ENCODE results near the gene RUNX2. TPM values are rescaled to one million over a fixed set of nuclear protein-coding genes. Genes with fewer than 3 reads are reported as not detected.

The RUNX2 gene
- total and polyA plus RNA-seq, 2 of the 8 experiments (the other 6 are each of a cell fraction or from before 2014, with no cell fraction given): 0.26 to 1.2 TPM

DNA sequence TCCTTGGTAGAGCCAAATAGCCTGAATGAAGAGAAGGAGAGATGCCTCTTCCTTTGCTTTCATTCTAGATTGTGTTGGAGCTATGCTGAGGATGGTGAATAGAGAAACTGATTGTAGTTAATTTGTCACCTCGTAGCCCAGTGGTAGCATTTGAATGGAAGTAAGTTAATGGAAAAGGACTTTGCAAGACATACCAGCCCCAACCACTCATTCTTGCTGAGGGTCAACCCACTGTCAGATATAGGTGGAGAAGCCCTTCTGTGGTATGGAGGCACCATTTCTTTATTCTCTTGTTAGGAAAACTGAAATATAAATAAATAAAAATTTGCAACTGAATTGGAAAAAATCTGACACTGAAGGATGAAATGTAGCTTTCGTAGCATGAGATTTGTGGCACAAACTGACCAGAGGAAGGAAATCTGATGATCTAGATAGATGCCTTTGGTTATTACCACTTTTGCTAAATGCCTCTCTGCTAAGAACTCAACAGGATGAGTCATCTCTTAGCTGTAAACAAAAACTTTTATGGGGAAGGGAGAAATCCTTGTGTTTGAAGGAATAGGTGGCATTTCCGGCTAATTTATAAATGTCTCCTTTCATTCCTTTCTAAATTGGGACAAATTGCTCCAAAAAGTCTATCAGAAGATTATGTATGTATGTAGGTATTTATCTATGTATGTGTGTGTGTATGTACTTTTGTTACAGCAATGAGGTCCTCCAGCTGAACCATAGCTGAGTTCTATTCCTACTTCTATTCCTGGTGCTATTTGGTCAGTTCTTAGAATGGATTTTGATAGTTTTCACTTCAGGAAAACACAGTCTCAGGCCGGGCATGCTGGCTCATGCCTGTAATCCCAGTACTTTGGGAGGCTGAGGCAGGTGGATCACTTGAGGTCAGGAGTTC is 126.1 kb downstream of the RUNX2 start:
- Histone ChIP-seq H3K23ac (ENCODE audit: insufficient read length) (no peak overlapping the region), H3K4me2 (ENCODE audit: insufficient read depth in 1 of 2, low read depth in 2 of 2, low read length in 2 of 2) (no peak overlapping the region), H3K36me3 (ENCODE audit: control insufficient read depth in 2 of 4, insufficient read depth in 4 of 4, low read length in 3 of 4) (no peaks in the 10 kb centered on the region), H2BK15ac (ENCODE audit: low read length) (no peak overlapping the region; the same call in 1 of the 2 replicates), H3K56ac (replicated peaks; ENCODE audit: insufficient read length, low read depth, low read length) (no peak overlapping the region), H3K14ac (ENCODE audit: insufficient read length) (no peak overlapping the region), H2BK5ac (ENCODE audit: low read depth, low read length) (no peak overlapping the region), H3K18ac (ENCODE audit: extremely low read depth, low read length) (no peak overlapping the region), H3K4ac (replicated peaks; ENCODE audit: insufficient read length, low read depth, low read length) (no peak overlapping the region), H2BK120ac (replicated peaks; ENCODE audit: low read depth, low read length) (no peak overlapping the region), H3K9me3 (ENCODE audit: insufficient read depth in 2 of 2, low read depth in 1 of 2, low read length in 1 of 2) (no peaks in the 10 kb centered on the region), H3K23me2 (ENCODE audit: low read depth, low read length) (0 out of 2 replicates have a peak, but pooled peaks cover 1% of the 10 kb centered on the region), H2BK20ac (ENCODE audit: low read length) (no peak overlapping the region), H4K20me1 (replicated peaks in 1 of 2; ENCODE audit: control insufficient read depth in 1 of 2, insufficient read depth in 2 of 2, low read length in 2 of 2) (no peaks in the 10 kb centered on the region), H3K79me2 (ENCODE audit: control insufficient read depth in 1 of 2, insufficient read depth in 2 of 2, low read length in 2 of 2) (no peaks in the 10 kb centered on the region), H3K27me3 (replicated peaks in 1 of 4; ENCODE audit: control insufficient read depth in 3 of 4, extremely low read depth in 1 of 4, insufficient read depth in 3 of 4, low read length in 3 of 4) (no peaks in the 10 kb centered on the region), H3K27ac (ENCODE audit: low read depth, low read length) (no peak overlapping the region), H3K4me1 (replicated peaks in 1 of 4; ENCODE audit: control insufficient read depth in 3 of 4, insufficient read depth in 4 of 4, low read length in 3 of 4) (no peaks in the 10 kb centered on the region; a peak in 1 of 7 replicates), H4K8ac (ENCODE audit: extremely low read depth, insufficient read depth, low read length) (no peak overlapping the region), H3K9ac (replicated peaks in 1 of 4; ENCODE audit: extremely low read depth in 1 of 4, low read depth in 3 of 4, low read length in 3 of 4) (no peak overlapping the region), H2AFZ (ENCODE audit: low read length) (no peak overlapping the region), H2AK5ac (ENCODE audit: low read depth, low read length) (no peak overlapping the region), H2BK12ac (ENCODE audit: low read depth, low read length) (no peak overlapping the region), H3K4me3 (ENCODE audit: extremely low read depth in 1 of 4, insufficient read depth in 2 of 4, low read depth in 3 of 4, low read length in 4 of 4) (no peak overlapping the region), H4K91ac (replicated peaks; ENCODE audit: insufficient read length, low read length) (no peak overlapping the region), H3K79me1 (ENCODE audit: low read depth, low read length) (no peaks in the 10 kb centered on the region), H4K5ac (ENCODE audit: insufficient read length, low read depth, low read length) (no peak overlapping the region)
- FAIRE-seq (no peak), DNase-seq (ENCODE audit: low read depth in 1 of 2, low spot score in 2 of 2) (no peak)
- WGBS, 2 experiments (ENCODE audit: extremely low coverage in 1 of 2, insufficient coverage in 1 of 2, insufficient read length in 1 of 2, insufficient replicate concordance in 2 of 2, low coverage in 1 of 2, low lambda C conversion rate in 2 of 2, missing lambda C conversion rate in 1 of 2): 88% methylated on average over 4 of the region's 4 CpGs; no CpG with 5 or more reads in 1 of the 2 experiments
- POLR2A ChIA-PET (ENCODE audit: partially characterized antibody): no interaction called here
- CTCF ChIA-PET (ENCODE audit: partially characterized antibody): no interaction called here
- no peak for TF ChIP-seq KDM5A (IDR thresholded peaks at IDR 0.05; ENCODE audit: low read length)
- TF ChIP-seq CEBPB (IDR thresholded peaks at IDR 0.05; ENCODE audit: low read depth, low read length): no peak
- no peak for TF ChIP-seq EP300 (IDR thresholded peaks at IDR 0.05; ENCODE audit: borderline replicate concordance in 1 of 2, low read depth in 2 of 2, low read length in 2 of 2)
- TF ChIP-seq FOSL1 (IDR thresholded peaks at IDR 0.05; ENCODE audit: insufficient read depth, low read depth, low read length): no peak
- TF ChIP-seq CBX5 (IDR thresholded peaks at IDR 0.05; ENCODE audit: low read depth, low read length): no peak
- no peak for TF ChIP-seq SP4 (IDR thresholded peaks at IDR 0.05; ENCODE audit: low read length)
- no peak for TF ChIP-seq SAP30 (IDR thresholded peaks at IDR 0.05; ENCODE audit: insufficient read depth, insufficient replicate concordance, low read length)
- TF ChIP-seq GABPA (IDR thresholded peaks at IDR 0.05; ENCODE audit: borderline replicate concordance, insufficient read depth, low read length): no peak
- TF ChIP-seq TAF1 (IDR thresholded peaks at IDR 0.05; ENCODE audit: low read depth, low read length): no peak
- no peak for TF ChIP-seq GTF2F1 (IDR thresholded peaks at IDR 0.05; ENCODE audit: borderline replicate concordance, low read depth, low read length)
- TF ChIP-seq JUN (IDR thresholded peaks at IDR 0.05; ENCODE audit: low read depth, low read length): no peak
- TF ChIP-seq BCL11A (IDR thresholded peaks at IDR 0.05; ENCODE audit: low read depth in 2 of 2, low read length in 2 of 2): no peak
- TF ChIP-seq ASH2L (IDR thresholded peaks at IDR 0.05; ENCODE audit: low read length): no peak

Data from H1 (cell line).